OCI-M1 (cell line): ENCODE measurements around the gene TWNK.

Experiments used
- DNase-seq: peaks from one replicate; lab custom pipeline; 2025; lab: John Stamatoyannopoulos, UW

TWNK gene

GRCh38 chr10:101011517-101012423, 24.4 kb downstream of the TWNK start:
- peak; percentile 80 for DNase-seq

GRCh38 chr10:101012525-101013364, 25.4 kb downstream of the TWNK start:
- DNase-seq = peak; percentile 94

DNA sequence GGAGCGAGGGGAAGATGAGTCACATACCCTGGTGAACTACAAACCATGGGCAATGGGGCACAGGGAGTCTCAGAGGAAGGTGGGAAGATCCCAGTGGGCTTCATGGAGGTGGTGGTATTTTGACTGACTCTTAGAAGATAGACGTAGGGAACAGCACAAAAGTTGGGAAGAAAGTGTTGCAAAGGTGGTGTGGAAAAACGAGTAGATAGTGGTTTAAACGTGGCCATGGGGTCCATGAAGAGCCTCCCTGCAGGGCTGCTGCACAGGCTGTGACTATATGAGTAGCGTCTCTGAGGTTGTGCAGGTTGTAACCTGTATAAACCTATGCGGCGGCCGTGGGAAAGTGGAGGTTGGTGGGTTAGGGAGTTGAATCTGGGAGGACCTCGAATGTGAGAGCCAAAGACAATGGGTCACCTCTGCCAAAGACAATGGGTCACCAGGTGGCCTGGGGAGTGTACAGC, 26.1 kb downstream of the TWNK start:
- no peak for DNase-seq

DNA sequence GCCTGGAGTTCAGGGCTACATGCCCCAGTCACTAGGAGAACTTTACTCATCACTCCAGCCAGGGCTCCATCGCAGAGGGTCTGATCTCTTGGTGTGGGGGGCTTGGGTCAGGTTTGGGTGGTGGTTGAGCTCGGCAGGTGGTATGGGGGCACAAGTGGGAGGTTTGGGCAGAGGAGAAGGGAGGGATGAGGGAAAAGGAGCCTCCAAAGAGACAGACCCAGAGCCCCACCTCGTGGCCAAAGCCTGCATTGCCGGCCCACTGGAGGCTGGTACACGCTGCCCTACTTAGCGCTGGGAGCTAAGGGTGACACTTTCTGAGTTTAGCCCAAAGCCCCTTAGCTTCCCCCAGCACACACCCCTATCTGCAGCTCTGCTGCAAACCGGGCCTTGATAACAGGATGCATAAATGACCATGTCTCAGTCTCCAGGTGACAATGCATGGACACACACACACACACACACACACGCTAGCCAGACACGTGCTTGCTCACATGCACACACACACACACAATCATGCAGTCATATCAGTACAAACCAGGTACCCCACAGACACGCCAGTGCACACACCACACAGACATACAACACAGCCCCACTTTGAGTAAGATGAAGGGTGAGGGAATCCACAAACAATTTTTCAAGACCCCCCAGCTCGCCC, 27.0 kb downstream of the TWNK start:
- DNase-seq = peak; percentile 88

GRCh38 chr10:101014966-101015581, 27.7 kb downstream of the TWNK start:
- no peak for DNase-seq

- no peak for DNase-seq
Measured at GRCh38 chr10:101015582-101015973, 28.2 kb downstream of the TWNK start.

GRCh38 chr10:101016814-101017213, 29.5 kb downstream of the TWNK start:
- no peak for DNase-seq

- DNase-seq = no peak
Measured at GRCh38 chr10:101018118-101018599, 30.8 kb downstream of the TWNK start.

DNA sequence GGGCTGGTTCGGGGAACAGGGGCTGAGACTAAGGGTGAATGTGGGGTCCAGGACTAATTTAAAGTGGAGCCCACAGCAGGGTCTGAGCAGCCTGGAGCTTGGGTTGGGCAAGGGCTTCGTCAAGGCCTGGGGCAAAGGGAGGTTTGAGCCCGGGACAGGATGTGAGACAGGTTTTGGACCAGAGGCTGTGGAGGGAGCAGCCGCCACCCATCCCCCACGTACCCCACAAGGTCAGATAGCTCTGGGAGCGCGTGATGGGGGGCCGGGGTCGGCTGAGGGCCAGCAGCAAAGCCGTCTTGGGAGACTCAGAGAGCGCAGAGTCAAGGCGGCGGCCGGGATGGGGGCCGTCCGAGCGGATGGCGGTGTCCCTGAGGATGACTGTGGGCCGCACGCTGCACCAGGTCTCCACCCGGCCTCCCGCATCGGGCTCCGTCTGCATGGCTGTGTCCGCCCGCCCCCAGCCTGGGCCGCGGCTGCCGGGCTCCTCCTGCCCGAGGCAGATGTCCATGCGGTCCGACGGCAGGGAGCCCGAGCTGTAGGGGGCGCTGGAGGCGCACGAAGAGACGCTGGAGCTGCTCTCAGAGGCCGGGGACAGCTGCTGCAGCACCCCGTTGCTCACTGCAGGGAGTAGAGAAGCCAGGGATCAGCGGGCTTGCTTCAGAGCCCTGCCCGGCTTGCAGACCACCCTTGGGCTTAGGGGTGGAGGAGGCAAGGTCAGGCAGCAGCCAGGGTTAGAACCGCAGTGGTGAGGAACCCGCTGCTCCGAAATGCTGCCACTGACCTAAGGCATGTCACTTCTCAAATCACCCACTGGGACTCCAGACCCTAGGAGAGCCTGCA, 31.5 kb downstream of the TWNK start:
- DNase-seq = peak; percentile 95

GRCh38 chr10:101019440-101019703, 32.0 kb downstream of the TWNK start:
- DNase-seq = no peak

GRCh38 chr10:101020427-101021075, 33.2 kb downstream of the TWNK start:
- DNase-seq = no peak

GRCh38 chr10:101021239-101021638, 33.9 kb downstream of the TWNK start:
- no peak for DNase-seq

DNA sequence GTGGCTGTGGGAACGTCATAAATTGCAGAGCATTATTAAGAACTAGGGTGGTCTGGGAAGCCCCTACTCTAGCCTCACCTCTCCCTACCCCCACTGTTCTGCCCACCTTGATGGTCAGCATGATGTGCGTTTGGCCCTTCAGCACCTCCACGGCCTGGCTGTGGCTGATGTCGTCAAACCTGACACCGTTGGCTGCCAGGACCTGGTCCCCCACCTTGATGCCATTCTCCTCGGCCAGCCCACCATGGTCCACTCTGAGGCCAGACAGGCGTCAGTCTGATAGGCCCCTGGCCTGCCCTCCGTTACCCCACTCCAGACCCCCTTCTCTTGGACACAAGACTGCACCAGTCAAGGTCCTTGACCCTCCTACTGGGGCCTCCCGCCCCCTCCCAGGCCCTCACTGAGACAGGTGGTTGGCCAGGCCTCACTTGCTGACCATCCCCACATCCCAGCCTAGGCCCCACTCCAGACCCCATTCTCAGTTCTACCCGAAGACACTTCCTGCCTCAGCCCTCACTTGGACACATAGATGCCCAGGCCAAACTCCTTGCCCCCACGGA, 34.4 kb downstream of the TWNK start:
- no peak for DNase-seq

GRCh38 chr10:101022967-101023705, 35.8 kb downstream of the TWNK start:
- DNase-seq = no peak

- no peak for DNase-seq
Measured at GRCh38 chr10:101027106-101027720, 39.9 kb downstream of the TWNK start.

GRCh38 chr10:101028446-101029337, 41.3 kb downstream of the TWNK start:
- peak; percentile 35 for DNase-seq

- no peak for DNase-seq
Measured at GRCh38 chr10:101029520-101030295, 42.4 kb downstream of the TWNK start.
